HG03175 (cell line): ENCODE results near the gene CCL7.
"Not testable (repeated sequence)": the region's sequence is repeated elsewhere in the genome, so short reads cannot be mapped to it uniquely, and the experiment has no call there.

Experiments
- ATAC-seq: cut with Tn5 transposase; IDR thresholded peaks from one replicate; pipeline ENCODE4 v1.9.1; 2021; ENCODE audit warnings: mild to moderate bottlenecking, moderate library complexity; ENCODE audit not compliant: unreplicated experiment

CCL7 gene

DNA sequence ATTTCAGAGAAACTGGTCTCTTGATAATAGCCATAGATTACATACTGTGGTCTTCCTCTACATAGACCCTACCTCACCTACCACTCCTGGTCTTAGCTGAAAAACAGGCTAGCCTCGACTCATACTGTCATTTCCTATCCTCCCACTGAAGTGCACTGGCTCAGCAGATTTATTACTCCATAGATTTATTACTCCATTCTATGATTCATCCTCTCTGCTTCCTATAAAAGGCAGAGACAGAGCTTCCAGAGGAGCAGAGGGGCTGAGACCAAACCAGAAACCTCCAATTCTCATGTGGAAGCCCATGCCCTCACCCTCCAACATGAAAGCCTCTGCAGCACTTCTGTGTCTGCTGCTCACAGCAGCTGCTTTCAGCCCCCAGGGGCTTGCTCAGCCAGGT, at the start of gene CCL7:
TSS of gene CCL7 (plus strand) at position 253 of the 400 bp plus-strand sequence. CDS start at position 323, 70 bp downstream.
- ATAC-seq = no peak

DNA sequence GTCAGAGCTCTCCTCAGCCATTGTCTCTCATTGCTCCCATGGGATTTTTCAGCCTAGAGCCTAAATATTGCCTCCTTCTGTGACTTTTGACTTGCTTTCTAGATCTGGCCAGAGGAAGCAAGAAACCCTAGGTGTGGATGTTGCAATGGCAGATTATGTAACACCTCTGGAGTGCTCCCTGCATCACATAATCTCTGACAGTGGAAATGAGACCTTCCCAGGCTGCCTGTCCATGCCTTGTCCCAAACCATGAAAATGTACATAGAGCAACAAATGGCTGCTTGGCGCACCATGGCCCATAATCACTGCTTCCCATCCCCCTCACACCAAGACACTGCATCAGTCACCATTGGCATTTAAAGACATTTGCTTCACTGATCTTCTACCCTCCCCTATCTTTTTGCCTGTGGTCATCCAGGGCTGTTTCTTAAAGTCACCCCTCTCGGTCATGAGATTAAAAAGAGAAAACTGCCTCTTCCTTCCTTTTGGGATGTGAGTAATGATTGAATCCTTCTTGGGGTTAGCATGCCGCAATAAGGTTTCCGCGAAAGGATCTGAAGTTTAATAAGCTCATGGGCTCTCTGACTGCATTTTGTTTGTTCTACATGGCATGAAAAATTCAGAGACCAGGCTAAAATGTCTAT, 49.1 kb upstream of the CCL7 start:
- ATAC-seq = no peak

DNA sequence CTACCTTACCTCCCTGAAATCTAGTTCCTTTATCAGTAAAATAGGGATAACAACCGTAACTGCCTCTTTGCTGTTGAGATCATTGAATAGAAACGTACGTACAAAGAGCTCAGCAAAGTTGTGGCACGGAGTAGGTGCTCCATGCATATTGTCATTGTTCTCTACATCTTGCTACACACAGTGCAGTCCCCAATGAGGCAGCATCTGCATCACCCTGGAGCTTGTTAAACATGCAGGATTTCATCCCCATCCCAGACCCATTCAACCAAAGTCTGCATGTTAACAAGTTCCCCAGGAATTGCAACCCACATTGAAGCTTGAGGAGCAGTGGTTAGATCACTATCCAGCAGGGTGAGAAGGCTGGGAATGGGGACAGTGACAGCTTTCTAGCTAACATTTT, 48.6 kb upstream of the CCL7 start:
- ATAC-seq = no peak

DNA sequence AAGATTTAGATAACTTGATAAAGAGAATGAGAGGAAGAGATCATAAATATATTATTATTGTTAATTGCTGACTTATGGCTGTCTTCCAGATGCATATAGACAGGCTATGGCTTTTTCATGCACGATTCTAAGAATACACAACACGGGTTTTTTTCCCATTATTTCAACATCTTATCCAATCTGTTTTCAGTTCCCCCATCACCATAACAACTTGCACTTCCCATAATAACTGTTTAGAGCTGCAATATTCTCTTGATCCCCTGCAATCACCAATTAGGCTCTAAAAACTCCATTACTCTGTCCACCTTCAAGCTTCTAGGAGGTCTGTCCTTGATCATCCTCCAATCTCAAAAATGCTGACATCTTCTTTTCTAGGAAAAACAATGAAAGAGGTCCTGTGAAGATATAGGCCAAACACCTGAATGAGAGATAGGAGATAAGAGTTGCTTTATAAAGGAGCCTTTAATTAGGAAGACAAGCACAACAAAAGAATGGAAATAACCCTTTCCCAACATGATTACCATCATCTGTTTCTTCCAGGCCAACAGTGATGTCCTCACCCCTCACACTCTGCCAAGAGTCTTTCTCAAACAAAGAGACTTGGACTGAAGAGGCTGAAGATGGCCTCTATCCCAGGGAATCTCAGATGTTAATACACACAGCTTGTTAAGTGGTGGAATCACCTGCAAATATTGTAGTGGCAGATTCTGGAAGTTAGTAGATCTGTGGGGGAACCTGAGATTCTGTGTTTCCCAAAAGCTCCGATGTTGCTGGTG, 47.1 kb upstream of the CCL7 start:
- ATAC-seq = no peak

DNA sequence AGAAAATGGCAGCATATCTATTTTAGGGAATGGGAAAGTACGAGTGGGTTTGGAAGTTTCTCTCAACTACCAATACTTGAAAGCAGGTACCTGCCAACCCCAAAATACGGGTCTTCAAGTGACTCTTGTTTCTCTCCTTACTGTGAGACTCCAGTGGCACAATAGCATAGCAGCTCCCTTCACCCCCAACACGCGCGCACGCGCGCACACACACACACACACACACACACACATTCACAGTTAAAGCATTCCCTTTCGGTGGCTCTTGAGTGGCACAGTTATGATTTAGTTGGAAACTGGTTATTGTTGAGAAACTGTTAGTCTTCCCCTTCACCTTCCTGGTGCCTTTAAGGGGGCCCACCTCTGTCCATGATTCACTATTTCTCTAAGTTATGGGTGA, 45.0 kb upstream of the CCL7 start:
- ATAC-seq = no peak

DNA sequence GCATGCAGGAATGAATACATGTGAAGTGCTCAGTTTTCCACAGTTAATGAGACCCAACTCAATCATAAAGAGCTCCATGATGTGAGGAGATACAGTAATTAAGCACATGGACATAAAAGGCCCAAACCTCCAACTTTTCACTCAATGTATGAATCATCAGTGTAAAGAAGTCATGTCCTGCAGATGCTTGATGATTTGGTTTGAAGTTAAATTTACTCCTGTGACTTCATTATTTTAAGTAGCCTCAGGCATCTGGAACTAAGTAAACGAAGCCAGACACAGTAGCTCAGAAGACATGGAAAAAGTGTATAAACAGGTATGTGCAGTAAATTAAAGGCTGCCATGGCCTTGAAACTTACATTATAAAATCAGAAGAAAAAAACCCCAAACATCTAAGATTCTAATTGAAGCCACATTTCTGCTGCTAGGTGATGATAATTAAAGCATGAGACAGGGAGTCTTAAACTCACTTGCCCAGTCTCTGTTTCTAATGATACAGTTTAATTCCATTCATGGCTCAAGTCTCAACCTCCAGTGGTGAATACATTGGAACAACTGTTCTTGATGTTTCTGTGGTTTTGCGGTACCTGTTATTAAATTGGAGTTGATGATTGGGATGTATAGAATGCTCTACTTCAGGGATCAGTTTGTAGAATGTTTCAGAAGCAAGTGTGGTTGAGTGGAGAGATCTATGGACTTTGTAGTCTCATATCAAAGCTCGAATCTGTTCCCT, 43.8 kb upstream of the CCL7 start:
- ATAC-seq = no peak

DNA sequence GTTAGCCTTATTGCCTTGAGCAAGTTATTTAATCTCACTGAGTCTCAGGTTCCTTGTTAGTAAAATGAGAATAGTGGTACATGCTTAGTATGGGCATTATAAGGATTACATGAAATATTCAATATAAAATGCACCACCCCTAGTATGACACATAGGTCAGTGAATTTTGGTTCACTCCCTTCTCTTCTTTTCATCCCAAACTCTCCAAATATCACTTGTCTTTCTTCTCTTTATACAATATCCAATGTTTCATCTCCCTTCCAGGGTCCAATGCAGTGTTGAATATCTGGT, 43.3 kb upstream of the CCL7 start:
- ATAC-seq = no peak

- not testable (repeated sequence) for ATAC-seq
Observed at GRCh38 chr17:34227293-34227692, 42.7 kb upstream of the CCL7 start.

GRCh38 chr17:34227707-34228106, 42.3 kb upstream of the CCL7 start:
- ATAC-seq = no peak

DNA sequence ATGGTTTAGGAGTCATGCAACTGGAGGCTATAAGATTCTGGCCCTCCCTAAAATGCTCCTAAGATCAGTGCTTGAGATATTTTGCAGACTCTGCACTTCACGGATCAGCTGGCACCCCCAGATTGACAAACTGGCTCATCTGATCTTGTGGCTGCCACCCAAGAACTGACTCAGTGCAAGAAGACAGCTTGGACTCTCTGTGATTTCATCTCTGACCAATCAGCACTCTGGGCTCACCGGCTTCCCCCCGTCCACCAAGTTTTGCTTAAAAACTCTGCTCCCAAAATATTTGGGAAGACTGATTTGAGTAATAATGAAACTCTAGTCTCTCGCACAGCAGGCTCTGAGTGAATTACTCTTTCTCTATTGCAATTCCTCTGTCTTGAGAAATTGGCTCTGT, 41.2 kb upstream of the CCL7 start:
- ATAC-seq = no peak

DNA sequence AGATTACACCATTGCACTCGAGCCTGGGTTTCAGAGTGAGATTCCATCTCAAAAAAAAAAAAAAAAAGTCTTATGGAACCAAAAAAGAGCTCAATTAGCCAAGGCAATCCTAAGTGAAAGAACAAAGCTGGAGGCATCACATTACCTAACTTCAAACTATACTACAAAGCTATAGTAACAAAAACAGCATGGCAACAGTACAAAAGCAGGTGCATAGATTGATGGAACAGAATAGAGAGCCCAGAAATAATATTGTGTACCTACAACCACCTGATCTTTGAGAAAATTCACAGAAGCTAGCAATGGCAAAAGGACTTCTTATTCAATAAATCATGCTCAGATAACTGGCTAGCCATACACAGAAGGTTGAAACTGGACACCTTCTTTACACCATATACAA, 39.7 kb upstream of the CCL7 start:
- no peak for ATAC-seq

- ATAC-seq = no peak
Observed at GRCh38 chr17:34234616-34235015, 35.4 kb upstream of the CCL7 start.

- ATAC-seq = no peak
Observed at GRCh38 chr17:34235389-34236028, 34.5 kb upstream of the CCL7 start.

DNA sequence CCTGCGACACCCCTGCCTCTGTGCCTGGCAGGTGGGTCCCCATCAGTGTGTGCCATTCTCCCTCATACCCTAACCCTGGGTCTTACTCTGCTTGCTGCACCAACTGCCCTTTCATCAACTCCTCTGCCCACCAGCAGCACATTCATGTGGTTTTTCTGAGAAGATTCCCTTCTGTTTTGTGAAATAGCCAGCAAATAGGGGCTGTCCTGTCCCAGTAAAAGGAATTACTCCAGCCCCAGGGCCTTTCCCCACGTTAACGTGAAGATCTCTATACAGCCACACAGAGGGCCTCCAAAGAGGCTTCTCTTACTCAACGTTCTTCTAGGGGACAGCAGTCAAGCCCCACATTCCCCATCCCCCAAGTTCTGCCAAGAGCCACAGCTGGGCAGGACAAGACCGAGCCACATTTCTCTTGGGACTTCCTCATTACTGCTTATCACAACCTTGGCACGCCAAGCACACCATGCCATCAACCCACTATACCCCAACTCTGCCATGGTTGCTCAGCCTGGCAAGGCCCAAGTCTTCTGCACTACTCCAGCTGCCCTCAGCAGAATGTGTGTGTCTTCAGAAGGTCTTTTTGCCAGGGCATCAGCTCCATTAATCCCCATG, 33.6 kb upstream of the CCL7 start:
- no peak for ATAC-seq

- ATAC-seq = no peak
Observed at GRCh38 chr17:34237458-34237857, 32.6 kb upstream of the CCL7 start.

DNA sequence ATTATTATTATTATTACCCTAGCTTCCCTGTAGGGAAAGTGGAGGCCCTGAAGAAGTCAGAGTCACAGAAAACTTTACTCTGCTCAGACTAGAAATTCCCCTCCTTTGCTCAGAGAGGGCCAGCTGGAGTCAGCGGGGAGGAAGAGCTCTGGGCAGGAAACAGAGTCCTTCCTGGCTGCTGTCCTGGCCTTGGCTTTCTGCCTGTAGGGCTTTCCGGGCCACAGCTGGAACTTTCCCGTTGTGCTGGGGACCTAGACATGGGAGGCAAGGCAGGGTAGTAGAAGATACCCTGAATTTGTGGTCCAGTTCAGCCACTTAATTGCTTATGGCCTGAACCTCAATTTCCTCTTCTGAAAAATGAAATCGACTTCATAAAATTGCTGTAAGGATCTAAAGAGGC, 29.0 kb upstream of the CCL7 start:
- ATAC-seq = no peak

DNA sequence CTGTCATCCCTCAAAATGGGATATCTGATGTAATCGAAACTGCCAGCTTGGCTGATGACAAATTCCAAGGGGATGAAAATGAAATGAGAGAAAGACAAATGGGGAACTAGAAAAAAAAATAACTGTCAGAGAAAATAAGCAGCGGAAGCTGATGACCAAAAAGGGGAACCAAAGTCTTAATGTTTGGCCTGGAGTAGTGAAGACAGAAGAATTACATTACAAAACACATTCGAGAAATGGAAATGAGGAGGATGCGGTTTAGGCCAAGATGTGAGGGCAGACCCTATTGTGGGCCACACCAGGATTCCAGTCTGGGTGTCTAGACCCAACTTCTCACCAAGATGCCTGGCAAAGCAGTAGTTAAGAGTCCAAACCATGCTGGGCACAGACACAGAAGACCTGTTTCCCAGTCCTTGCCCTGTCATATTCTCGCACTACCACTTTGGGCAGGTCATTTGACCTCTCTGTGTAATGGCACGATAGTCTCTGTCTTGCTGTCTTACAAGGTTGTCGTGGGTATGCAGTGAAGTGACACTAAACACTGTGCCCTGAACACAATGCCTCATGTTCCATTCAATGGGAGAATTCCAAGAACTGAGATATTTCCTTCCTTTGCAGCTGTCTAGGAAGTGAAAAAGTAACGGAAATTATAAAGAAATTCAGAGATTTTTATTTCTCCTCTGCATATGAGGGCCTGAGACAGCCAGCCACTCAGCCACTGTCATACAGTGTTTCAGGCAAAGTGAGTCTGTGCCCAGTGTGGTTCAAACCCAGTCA, 27.2 kb upstream of the CCL7 start:
- no peak for ATAC-seq

DNA sequence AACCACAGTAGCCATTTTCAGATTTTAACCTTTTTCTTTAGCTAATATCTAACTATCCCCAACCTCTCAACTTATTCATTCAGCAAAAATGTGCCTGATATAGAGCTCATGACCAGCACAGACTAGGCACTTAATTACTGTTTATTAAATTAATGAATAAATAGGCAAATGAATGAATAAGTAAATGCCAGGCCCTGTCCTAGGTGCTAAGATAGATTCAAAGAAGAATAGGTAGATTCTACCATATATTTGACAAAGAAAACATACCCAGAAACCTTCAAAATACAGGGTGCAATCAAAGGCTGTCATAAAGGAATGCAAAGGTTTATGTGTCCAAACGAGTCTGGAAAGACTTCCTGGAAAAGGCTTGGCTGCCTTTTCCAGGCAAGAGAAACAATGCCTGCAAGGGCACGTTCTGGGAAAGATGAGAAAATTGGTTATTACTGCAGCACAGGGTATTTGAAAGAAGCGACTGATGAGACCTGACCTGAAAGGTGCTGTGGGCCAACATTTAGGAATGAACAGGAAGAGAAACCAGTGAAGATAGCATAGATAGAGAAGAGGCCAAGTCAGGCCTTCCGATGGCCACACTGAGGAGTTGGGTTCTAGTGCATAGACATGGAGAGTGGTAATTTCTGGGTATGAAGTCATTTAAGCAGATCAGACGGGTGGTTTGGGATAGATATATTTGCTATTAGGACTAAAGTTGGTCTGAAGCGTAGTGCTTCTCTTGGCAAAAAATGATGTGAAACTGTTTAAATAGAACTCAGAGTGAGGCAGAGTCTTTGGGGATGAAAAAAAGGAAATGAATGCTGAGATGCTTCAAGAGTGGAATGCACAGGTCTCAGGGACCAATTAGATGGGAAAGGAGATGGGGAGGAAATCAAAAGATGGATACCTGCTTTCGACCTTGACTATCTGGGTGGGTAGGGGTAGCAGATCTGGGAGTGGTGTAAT, 26.4 kb upstream of the CCL7 start:
- no peak for ATAC-seq

GRCh38 chr17:34245351-34245905, 24.6 kb upstream of the CCL7 start:
- ATAC-seq = no peak
